Measurements from ENCODE around the gene PTPRR.

Gene PTPRR

GRCh38 chr12:70637303-70638085 is 283.0 kb downstream of the PTPRR start, which contains the start of gene PTPRB:
Gene PTPRB, minus strand, starts transcription at chr12:70637429. Its CDS starts 34 bp downstream, at chr12:70637395.
- TF ChIP-seq EP300 (IDR thresholded peaks at IDR 0.05; ENCODE audit: borderline replicate concordance) (no peak), YY1 (IDR thresholded peaks at IDR 0.05; ENCODE audit: low read depth) (no peak), RAD21 (IDR thresholded peaks at IDR 0.05; ENCODE audit: low read depth) (no peak), EGR1 (IDR thresholded peaks at IDR 0.05) (no peak), TAF1 (IDR thresholded peaks at IDR 0.05; ENCODE audit: low read depth) (no peak), TCF12 (IDR thresholded peaks at IDR 0.05; ENCODE audit: low read depth) (no peak), FOXM1 (IDR thresholded peaks at IDR 0.05; ENCODE audit: borderline replicate concordance, low read depth) (no peak), MAX (IDR thresholded peaks at IDR 0.05) (no peak), NFIC (IDR thresholded peaks at IDR 0.05) (no peak)

- TF ChIP-seq REST (IDR thresholded peaks at IDR 0.05; ENCODE audit: low read depth) (no peak), CREB1 (IDR thresholded peaks at IDR 0.05; ENCODE audit: low read depth) (no peak), TEAD4 (IDR thresholded peaks at IDR 0.05) (no peak), EGR1 (IDR thresholded peaks at IDR 0.05) (no peak), USF1 (IDR thresholded peaks at IDR 0.05) (no peak)
Observed at GRCh38 chr12:70635755-70636154, 284.8 kb downstream of the PTPRR start.

- TF ChIP-seq MAX (IDR thresholded peaks at IDR 0.05) (no peak), TAF1 (IDR thresholded peaks at IDR 0.05; ENCODE audit: low read depth) (no peak), REST (IDR thresholded peaks at IDR 0.05; ENCODE audit: low read depth) (no peak), EP300 (IDR thresholded peaks at IDR 0.05; ENCODE audit: borderline replicate concordance) (no peak), TEAD4 (IDR thresholded peaks at IDR 0.05) (peak; percentile 6; the same call in 1 of the 2 replicates), ZBTB7A (IDR thresholded peaks at IDR 0.05; ENCODE audit: low read depth) (no peak), CREB1 (IDR thresholded peaks at IDR 0.05; ENCODE audit: low read depth) (no peak)
Observed at GRCh38 chr12:70628701-70629480, 291.6 kb downstream of the PTPRR start.

GRCh38 chr12:70627677-70628076 is 292.9 kb downstream of the PTPRR start:
- TF ChIP-seq CREB1 (IDR thresholded peaks at IDR 0.05; ENCODE audit: low read depth) (no peak), TEAD4 (IDR thresholded peaks at IDR 0.05) (no peak), REST (IDR thresholded peaks at IDR 0.05; ENCODE audit: low read depth) (no peak), CEBPB (IDR thresholded peaks at IDR 0.05) (no peak), FOXM1 (IDR thresholded peaks at IDR 0.05; ENCODE audit: borderline replicate concordance, low read depth) (no peak)

GRCh38 chr12:70626180-70626579 is 294.4 kb downstream of the PTPRR start:
- no peak for TF ChIP-seq EP300 (IDR thresholded peaks at IDR 0.05; ENCODE audit: borderline replicate concordance)
- TF ChIP-seq NFIC (IDR thresholded peaks at IDR 0.05), result no peak

Measured in Ishikawa (cell line).